GM23338 (cell line): ENCODE data around the gene NHLRC4. TPM values are rescaled to one million over a fixed set of nuclear protein-coding genes. Genes with fewer than 3 reads are reported as not detected.

Experiments used
- ATAC-seq: fragments of 200-7000 bp; cut with Tn5 transposase; 3 replicates; pipeline ENCODE4 v1.9.1; 2020
- DNase-seq: peaks from one replicate; pipeline ENCODE4 v3.0.0-alpha.2; 2015; ENCODE audit warnings: low spot score
- H2AFZ ChIP-seq: fragments of 200-600 bp; sonication (generic); 2 replicates; pipeline ENCODE4 v1.8.0; 2016; ENCODE audit warnings: antibody characterized with exemption, mild to moderate bottlenecking, moderate library complexity
- H3F3A ChIP-seq: fragments of 200-600 bp; sonication (generic); replicated peaks from 2 replicates; pipeline ENCODE4 v1.8.0; 2017; ENCODE audit warnings: antibody characterized with exemption, mixed run types, low read depth
- H3K27ac ChIP-seq: fragments of 200-600 bp; sonication (generic); 2 replicates; pipeline ENCODE4 v1.6.1; 2016; ENCODE audit warnings: low read depth
- H3K27me3 ChIP-seq: fragments of 200-600 bp; sonication (generic); 2 replicates; pipeline ENCODE4 v1.8.0; 2016; ENCODE audit warnings: mild to moderate bottlenecking, mixed run types, moderate library complexity; ENCODE audit not compliant: insufficient read depth
- H3K36me3 ChIP-seq: fragments of 200-600 bp; sonication (generic); 2 replicates; pipeline ENCODE4 v1.8.0; 2016; ENCODE audit warnings: mild to moderate bottlenecking; ENCODE audit not compliant: insufficient read depth
- H3K4me1 ChIP-seq: fragments of 200-600 bp; sonication (generic); 2 replicates; pipeline ENCODE4 v1.8.0; 2016; ENCODE audit warnings: mild to moderate bottlenecking, moderate library complexity; ENCODE audit not compliant: insufficient read depth
- H3K4me2 ChIP-seq: fragments of 200-600 bp; sonication (generic); 2 replicates; pipeline ENCODE4 v1.7.1; 2017; ENCODE audit warnings: mixed run types
- H3K4me3 ChIP-seq: fragments of 200-600 bp; sonication (generic); 2 replicates; pipeline ENCODE4 v1.6.1; 2016; ENCODE audit warnings: mixed run types
- H3K79me2 ChIP-seq: fragments of 200-600 bp; sonication (generic); replicated peaks from 2 replicates; pipeline ENCODE4 v1.8.0; 2017; ENCODE audit warnings: mild to moderate bottlenecking; ENCODE audit not compliant: insufficient read depth
- H3K9me2 ChIP-seq: fragments of 200-600 bp; sonication (generic); 2 replicates; pipeline ENCODE4 v1.8.0; 2017; ENCODE audit not compliant: insufficient read depth
- H4K20me1 ChIP-seq: fragments of 200-600 bp; sonication (generic); replicated peaks from 2 replicates; pipeline ENCODE4 v1.8.0; 2017; ENCODE audit warnings: mild to moderate bottlenecking; ENCODE audit not compliant: insufficient read depth
- H3K27ac Mint-ChIP-seq: 2 replicates; pipeline ENCODE4 v1.8.0; 2020; ENCODE audit warnings: inconsistent platforms, mild to moderate bottlenecking, moderate library complexity, mixed read lengths
- H3K27me3 Mint-ChIP-seq: 3 replicates; pipeline ENCODE4 v1.8.0; 2022; ENCODE audit warnings: low read depth, mild to moderate bottlenecking, moderate library complexity, mixed read lengths, inconsistent platforms; ENCODE audit not compliant: insufficient read depth, poor library complexity
- H3K36me3 Mint-ChIP-seq: 3 replicates; pipeline ENCODE4 v1.8.0; 2021; ENCODE audit warnings: low read depth, mild to moderate bottlenecking, inconsistent platforms, moderate library complexity, mixed read lengths
- H3K4me1 Mint-ChIP-seq: 3 replicates; pipeline ENCODE4 v1.8.0; 2020; ENCODE audit warnings: mild to moderate bottlenecking, inconsistent platforms, mixed read lengths
- H3K4me3 Mint-ChIP-seq: 3 replicates; pipeline ENCODE4 v1.8.0; 2021; ENCODE audit warnings: moderate library complexity, mild to moderate bottlenecking, inconsistent platforms, mixed read lengths
- H3K9me3 Mint-ChIP-seq: 3 replicates; pipeline ENCODE4 v1.8.0; 2020; ENCODE audit warnings: moderate library complexity, mild to moderate bottlenecking, inconsistent platforms, mixed read lengths
- CREB1 ChIP-seq: fragments of 250-450 bp; sonication (Bioruptor Pico); IDR thresholded peaks from 2 replicates; pipeline ENCODE4 v1.5.0; 2020; ENCODE audit warnings: low read depth, mild to moderate bottlenecking, moderate library complexity
- CTCF ChIP-seq, 2 experiments: fragments of 200-600 bp in 1 of 2; sonication (generic) in 1 of 2; conservative IDR thresholded peaks; 2 replicates each; pipeline versions ENCODE4 v1.5.1 to v1.6.1; 2016 to 2017; ENCODE audit warnings: antibody characterized with exemption in 2 of 2, low read depth in 2 of 2, mild to moderate bottlenecking in 2 of 2, moderate library complexity in 1 of 2
- POLR2AphosphoS5 ChIP-seq: IDR thresholded peaks from 2 replicates; pipeline ENCODE4 v1.6.1; 2016; ENCODE audit warnings: antibody characterized with exemption, low read depth
- ZNF462 ChIP-seq: fragments of 250-450 bp; sonication (Bioruptor Pico); IDR thresholded peaks from 2 replicates; pipeline ENCODE4 v1.5.0; 2020; ENCODE audit warnings: mild to moderate bottlenecking, moderate library complexity
- polyA plus RNA-seq: library from polyadenylated mRNA; unstranded; fragments of >200 nt; fragmentation: Nextera tagmentation; extraction: Ambion mirVana; gene quantifications from 2 replicates; pipeline ENCODE4 v1.2.1, GENCODE V29; 2016
- total RNA-seq: library from RNA; depleted of rRNA; stranded (reverse); fragments of >200 nt; shearing (Covaris generic); gene quantifications from 2 replicates; pipeline ENCODE4 v1.2.3, GENCODE V29; 2014

NHLRC4 gene
- total and polyA plus RNA-seq, 2 experiments from 2014 or later = 0.47 to 0.80 TPM

DNA sequence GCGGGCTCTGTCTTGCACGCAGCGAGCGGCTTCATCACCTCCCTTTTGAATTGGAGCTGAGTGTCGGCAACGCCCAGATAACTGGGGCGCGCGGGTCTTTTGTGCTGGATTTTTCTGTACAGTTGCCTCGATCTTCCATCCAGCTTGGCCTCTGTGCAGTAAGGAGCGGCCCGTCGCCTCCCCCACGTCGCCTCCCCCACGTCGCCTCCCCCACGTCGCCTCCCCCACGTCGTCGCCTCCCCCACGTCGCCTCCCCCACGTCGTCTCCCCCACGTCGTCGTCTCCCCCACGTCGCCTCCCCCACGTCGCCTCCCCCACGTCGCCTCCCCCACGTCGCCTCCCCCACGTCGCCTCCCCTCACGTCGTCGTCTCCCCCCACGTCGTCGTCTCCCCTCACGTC lies 22.3 kb upstream of the NHLRC4 start (continued):
- TF ChIP-seq ZNF462 (CRISPR knock-in tag) (no peak), POLR2AphosphoS5 (no peak), CTCF (conservative IDR thresholded peaks at IDR 0.05; ENCODE audit: low read depth in 2 of 2) (no peak)

GRCh38 chr16:546909-547770 lies 19.7 kb upstream of the NHLRC4 start:
- Histone ChIP-seq H3F3A (0 out of 2 replicates have a peak, but pooled peaks cover 3% of the 10 kb centered on the region), H3K4me1 (no peaks in the 10 kb centered on the region), H3K27ac (no peak overlapping the region), H3K79me2 (peaks cover 13% of the 10 kb centered on the region), H3K27me3 (no peaks in the 10 kb centered on the region), H4K20me1 (no peaks in the 10 kb centered on the region), H2AFZ (no peak overlapping the region), H3K4me3 (no peak overlapping the region), H3K9me2 (no peaks in the 10 kb centered on the region), H3K36me3 (no peaks in the 10 kb centered on the region), H3K4me2 (no peak overlapping the region)
- peaks cover 4% of the 10 kb centered on the region; the same call in 1 of the 3 replicates for H3K9me3 Mint-ChIP-seq
- ATAC-seq = peak; percentile 55
- TF ChIP-seq CREB1 (CRISPR knock-in tag) (no peak), CTCF (conservative IDR thresholded peaks at IDR 0.05; ENCODE audit: low read depth in 2 of 2) (peak; percentile 41 to 64)
- H3K4me3 Mint-ChIP-seq = no peak overlapping the region
- peaks cover 2% of the 10 kb centered on the region for H3K27me3 Mint-ChIP-seq
- peak; percentile 71 for DNase-seq
- H3K36me3 Mint-ChIP-seq = no peaks in the 10 kb centered on the region
- H3K27ac Mint-ChIP-seq = no peak overlapping the region
- H3K4me1 Mint-ChIP-seq = no peaks in the 10 kb centered on the region
